SK-N-SH (cell line): Measurements from ENCODE around the gene RASL10A.

ENCODE experiments used
- EZH2phosphoT487 ChIP-seq: fragments of 200-600 bp; sonication (generic); IDR thresholded peaks from 2 replicates; pipeline ENCODE4 v1.6.1; 2017; ENCODE audit warnings: low read depth, mixed run types, mild to moderate bottlenecking, antibody characterized with exemption, moderate library complexity, borderline replicate concordance
- GABPA ChIP-seq: IDR thresholded peaks from 2 replicates; pipeline ENCODE4 v1.4.0; 2012; ENCODE audit warnings: low read depth, mild to moderate bottlenecking
- JUND ChIP-seq: IDR thresholded peaks from 2 replicates; pipeline ENCODE4 v1.4.0; 2012
- NRF1 ChIP-seq: IDR thresholded peaks from 2 replicates; pipeline ENCODE4 v1.6.1; 2012; ENCODE audit warnings: low read depth, mild to moderate bottlenecking, low read length
- RCOR1 ChIP-seq: fragments of 150-350 bp; IDR thresholded peaks from 2 replicates; pipeline ENCODE4 v1.6.1; 2017; ENCODE audit warnings: antibody characterized with exemption, low read length
- TAF1 ChIP-seq: IDR thresholded peaks from 2 replicates; pipeline ENCODE4 v1.6.1; 2012; ENCODE audit warnings: low read depth, mild to moderate bottlenecking, low read length, moderate library complexity, borderline replicate concordance
- TF ChIP-seq, protein P1 (sequence below): IDR thresholded peaks from 2 replicates; pipeline ENCODE4 v1.6.1; 2012; ENCODE audit warnings: mild to moderate bottlenecking, low read depth, low read length, moderate library complexity
- TF ChIP-seq, protein P2 (sequence below): fragments of 200-600 bp; sonication (generic); IDR thresholded peaks from 2 replicates; pipeline ENCODE4 v1.6.1; 2017; ENCODE audit warnings: antibody characterized with exemption, mild to moderate bottlenecking, moderate library complexity

DNA sequence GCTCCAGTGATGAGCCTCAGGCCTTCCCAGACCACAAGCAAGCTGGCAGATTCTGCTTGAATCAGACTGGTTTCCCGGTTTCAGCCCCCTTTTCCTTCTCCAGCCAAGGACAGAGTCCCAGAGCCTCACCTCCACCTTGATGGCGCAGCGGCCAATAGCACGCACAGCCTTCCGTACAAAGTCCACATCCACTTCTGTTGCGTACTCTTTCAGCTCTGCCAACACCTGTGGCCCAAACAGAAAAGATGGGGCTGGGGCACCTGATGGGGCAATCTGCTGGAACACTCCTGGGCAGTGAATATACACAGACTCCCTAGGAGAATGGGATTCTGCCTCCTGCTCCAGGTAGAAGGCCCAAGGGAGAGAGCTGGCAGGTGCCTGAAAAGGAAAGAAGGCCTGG lies 35.5 kb upstream of the RASL10A start:
- TF ChIP-seq, protein P1, sequence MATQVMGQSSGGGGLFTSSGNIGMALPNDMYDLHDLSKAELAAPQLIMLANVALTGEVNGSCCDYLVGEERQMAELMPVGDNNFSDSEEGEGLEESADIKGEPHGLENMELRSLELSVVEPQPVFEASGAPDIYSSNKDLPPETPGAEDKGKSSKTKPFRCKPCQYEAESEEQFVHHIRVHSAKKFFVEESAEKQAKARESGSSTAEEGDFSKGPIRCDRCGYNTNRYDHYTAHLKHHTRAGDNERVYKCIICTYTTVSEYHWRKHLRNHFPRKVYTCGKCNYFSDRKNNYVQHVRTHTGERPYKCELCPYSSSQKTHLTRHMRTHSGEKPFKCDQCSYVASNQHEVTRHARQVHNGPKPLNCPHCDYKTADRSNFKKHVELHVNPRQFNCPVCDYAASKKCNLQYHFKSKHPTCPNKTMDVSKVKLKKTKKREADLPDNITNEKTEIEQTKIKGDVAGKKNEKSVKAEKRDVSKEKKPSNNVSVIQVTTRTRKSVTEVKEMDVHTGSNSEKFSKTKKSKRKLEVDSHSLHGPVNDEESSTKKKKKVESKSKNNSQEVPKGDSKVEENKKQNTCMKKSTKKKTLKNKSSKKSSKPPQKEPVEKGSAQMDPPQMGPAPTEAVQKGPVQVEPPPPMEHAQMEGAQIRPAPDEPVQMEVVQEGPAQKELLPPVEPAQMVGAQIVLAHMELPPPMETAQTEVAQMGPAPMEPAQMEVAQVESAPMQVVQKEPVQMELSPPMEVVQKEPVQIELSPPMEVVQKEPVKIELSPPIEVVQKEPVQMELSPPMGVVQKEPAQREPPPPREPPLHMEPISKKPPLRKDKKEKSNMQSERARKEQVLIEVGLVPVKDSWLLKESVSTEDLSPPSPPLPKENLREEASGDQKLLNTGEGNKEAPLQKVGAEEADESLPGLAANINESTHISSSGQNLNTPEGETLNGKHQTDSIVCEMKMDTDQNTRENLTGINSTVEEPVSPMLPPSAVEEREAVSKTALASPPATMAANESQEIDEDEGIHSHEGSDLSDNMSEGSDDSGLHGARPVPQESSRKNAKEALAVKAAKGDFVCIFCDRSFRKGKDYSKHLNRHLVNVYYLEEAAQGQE = no peak
- TF ChIP-seq, protein P2, sequence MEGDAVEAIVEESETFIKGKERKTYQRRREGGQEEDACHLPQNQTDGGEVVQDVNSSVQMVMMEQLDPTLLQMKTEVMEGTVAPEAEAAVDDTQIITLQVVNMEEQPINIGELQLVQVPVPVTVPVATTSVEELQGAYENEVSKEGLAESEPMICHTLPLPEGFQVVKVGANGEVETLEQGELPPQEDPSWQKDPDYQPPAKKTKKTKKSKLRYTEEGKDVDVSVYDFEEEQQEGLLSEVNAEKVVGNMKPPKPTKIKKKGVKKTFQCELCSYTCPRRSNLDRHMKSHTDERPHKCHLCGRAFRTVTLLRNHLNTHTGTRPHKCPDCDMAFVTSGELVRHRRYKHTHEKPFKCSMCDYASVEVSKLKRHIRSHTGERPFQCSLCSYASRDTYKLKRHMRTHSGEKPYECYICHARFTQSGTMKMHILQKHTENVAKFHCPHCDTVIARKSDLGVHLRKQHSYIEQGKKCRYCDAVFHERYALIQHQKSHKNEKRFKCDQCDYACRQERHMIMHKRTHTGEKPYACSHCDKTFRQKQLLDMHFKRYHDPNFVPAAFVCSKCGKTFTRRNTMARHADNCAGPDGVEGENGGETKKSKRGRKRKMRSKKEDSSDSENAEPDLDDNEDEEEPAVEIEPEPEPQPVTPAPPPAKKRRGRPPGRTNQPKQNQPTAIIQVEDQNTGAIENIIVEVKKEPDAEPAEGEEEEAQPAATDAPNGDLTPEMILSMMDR = no peak
- TF ChIP-seq GABPA (no peak), EZH2phosphoT487 (no peak), RCOR1 (no peak), NRF1 (no peak), TAF1 (no peak), JUND (no peak)
